Activated T-cell treated with anti-CD3 and anti-CD28 coated beads for 1 hour (primary cell): ENCODE results near the gene PRB4.
"Not testable (repeated sequence)": the region's sequence is repeated elsewhere in the genome, so short reads cannot be mapped to it uniquely, and the experiment has no call there.

ENCODE experiments used
- DNase-seq: peaks from one replicate; pipeline ENCODE4 v3.0.0-alpha.2; 2020; ENCODE audit warnings: low read depth

The PRB4 gene

DNA sequence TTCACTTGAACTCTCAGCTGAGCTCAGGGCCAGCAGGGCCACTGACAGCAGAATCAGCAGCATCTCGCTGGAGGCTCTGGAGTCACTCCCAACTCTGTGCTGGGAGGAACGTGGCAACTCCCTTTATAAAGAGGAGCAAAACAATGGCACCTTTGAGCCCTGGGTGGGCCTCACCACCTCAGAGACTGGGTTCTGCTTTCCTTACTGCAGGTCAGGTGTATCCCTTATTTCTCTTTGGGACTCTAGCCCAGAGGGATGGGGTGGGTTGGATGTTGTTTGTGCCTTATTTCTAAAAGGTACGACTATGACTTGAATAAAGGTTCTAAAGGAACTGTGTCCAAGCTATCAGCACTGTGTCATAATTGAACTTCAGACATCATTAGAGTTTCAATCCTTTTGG is at the start of gene PRB4:
TSS of gene PRB4 (minus strand) at position 101 of the 400 bp plus-strand sequence. CDS start at position 63, 38 bp downstream.
- no peak for DNase-seq

DNA sequence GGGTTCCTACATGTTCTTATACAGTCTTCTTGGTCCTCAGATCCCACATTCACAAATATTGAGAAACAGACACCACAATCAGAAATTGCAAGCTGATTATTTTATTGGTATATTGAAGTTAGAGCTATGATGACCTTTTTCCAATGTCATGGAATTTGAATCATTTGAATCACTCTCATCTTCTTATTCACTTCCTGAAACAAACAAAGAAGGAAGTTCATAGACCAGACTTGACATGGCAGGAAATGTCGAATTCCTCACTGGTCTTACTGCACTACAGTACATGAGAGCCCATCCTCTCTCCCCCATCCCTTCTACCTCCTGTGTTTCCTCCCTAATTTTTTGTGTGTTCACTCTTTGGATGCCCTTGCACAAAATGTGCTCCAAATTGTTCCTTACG is 41.5 kb upstream of the PRB4 start:
- not testable (repeated sequence) for DNase-seq

DNA sequence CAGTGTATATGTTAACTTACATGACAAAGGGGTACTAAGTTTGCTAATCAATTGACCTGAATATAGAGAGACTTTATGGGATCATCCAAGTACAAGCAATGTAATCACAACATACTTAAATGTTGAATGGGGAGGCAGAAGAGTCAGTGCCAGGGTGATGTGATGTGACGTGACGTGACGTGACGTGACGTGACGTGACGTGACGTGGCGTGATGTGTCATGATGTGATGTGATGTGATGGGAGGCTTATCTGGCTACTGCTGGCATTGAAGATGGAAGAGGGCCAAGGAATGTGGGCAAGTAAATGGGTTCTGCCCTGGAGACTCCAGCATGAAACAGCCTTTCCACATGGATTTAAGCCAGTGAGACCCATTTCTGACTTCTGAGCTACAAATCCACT is 38.2 kb upstream of the PRB4 start:
- DNase-seq, result no peak

DNA sequence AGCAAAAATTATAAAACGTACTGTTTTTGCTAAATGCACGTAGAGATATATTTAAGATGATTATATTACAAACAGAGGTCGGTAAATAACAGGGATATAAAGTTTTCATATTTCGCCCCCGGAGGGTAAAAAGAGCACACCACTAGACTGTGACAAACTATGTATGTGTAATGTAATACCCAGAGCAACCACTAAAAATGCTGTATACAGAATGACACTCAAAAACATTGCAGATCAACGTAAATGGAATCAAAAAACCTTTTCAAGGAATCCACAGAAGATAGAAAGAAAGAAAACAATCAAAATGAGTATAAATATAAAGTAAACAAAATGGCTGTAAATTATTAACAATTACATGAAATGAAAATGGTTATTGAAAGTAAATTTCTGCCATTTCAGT is 37.6 kb upstream of the PRB4 start:
- no peak for DNase-seq

DNA sequence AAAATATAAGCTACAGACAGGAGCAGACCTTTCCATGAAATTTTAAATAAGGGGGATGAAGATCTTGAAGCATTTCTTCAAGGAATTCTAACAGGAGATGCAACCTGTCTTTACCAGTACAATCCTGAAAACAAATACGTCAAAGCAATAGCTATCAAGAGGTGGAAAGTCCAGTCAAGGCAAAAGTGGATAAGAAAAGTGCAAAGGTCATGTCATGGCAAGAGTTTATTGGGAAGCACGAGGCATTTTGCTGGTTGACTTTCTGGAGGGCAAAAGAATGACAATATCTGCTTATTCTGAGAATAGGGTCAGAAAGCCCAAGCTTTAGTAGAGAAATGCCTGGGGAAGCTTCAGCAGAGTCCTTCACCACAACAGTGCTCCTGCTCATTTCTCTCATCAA is 34.3 kb upstream of the PRB4 start:
- no peak for DNase-seq

DNA sequence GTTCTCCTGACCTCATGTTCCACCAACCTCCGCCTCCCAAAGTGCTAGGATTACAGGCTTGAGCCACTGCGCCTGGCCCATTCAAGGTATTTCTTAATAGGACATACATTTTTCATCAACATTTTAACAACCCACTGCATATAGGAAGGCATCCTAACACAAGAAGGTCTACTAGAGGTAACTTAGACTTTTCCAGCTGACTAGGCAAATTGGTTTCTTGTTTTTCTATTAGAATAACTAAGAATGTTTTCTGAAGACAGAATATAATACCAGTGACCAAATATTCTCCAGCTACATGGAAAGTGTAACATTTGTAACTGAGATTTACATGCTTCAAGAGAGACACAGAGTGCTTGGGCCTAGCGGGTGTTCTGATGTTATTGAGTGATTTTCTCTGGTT is 14.2 kb upstream of the PRB4 start:
- no peak for DNase-seq

DNA sequence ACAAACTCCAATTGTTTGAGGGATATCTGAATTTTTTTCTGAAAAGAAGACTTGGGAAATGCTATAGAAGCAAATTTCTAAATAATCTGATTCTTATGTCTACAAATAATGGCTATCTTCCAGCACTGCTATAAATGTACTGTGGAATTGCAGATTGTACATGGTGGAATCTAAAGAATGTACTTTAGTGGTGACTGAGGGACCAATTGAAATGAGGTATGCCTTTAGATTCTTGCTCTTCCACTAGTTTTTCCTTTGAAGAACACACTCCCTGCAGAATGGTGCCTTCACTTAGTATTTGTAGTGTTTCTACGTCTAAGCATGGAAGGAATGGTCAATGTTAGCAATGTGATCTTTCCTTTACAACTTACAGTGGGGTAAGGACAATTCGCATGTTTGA is 11.7 kb upstream of the PRB4 start:
- DNase-seq, result no peak

DNA sequence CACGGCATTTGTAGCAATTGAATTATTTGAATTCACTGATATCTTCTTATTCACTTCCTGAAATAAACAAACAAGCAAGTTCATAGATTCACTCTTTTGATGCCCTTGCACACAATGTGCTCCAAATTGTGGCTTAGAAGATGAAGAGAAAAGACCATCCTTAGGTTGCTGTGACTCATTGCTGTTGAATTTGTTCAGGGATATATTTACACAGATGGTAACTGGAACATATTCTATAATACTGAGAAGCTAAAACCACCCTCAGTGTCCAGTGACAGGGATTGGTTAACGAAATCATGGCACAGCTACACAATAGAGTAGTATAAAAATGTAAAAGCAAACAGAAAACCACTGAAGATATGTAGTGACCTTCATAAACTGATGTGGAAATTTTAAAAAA is 3.1 kb downstream of the PRB4 start:
- no peak for DNase-seq

DNA sequence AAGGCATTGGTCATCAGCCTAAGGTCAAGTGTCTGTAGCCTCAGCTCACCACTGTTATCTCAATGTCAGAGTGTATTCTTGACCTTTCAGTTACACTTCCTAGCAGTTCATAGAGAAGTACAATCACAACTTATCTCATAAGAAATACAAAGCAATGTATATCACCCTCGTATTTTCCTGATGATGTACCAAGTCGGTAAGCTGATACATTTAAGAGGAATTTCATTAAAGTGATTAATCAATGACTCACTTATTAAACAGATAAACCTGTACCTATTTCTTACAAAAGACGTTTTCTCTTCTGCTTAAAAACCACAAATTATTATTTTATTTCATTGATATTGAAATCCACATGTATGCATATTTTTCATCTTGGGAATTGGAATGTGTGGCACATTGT is 36.8 kb downstream of the PRB4 start:
- no peak for DNase-seq

DNA sequence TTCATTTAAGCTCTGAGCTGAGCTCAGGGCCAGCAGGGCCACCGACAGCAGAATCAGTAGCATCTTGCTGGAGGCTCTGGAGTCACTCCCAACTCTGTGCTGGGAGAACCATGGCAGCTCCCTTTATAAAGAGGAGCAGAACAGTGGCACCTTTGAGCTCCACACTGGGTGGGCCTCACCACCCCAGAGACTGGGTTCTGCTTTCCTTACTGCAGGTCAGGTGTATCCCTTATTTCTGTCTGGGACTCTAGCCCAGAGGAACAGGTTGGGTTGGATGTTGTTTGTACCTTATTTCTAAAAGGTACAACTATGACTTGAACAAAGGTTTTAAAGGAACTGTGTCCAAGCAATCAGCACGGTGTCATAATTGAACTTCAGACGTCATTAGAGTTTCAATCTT is 40.6 kb downstream of the PRB4 start, which contains the start of gene PRB3:
TSS of gene PRB3 (minus strand) at position 101 of the 400 bp plus-strand sequence. CDS start at position 63, 38 bp downstream.
- no peak for DNase-seq

DNA sequence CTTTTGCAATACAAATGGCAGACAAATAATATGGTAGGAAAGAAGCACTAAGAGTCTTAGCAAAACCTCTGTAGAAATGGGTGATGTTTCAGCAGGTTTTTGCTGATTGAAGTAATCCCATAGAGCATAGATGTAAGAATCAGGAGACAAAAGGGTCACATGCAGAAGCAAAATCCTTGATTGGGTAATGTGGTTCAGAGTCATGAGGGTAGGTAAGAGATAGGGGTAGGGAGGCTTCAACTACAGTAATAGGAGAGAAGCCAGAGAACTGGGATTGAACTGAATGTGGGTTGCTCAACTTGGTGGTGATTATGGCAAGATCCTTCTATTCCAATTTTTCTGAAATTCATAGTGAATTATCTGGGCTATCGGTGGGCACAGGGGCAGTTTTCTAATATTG is 45.7 kb downstream of the PRB4 start:
- no peak for DNase-seq
